Sigmoid colon (tissue), 7 donors: ENCODE measurements around the gene METTL23. TPM values are rescaled to one million over a fixed set of nuclear protein-coding genes. Genes with fewer than 3 reads are reported as not detected.

Experiments
- DNase-seq: peaks from one replicate; pipeline ENCODE4 v3.0.0-alpha.2; 2019
- H3K27ac ChIP-seq, 4 donors: fragments of 200-600 bp; sonication (generic); one replicate each; pipeline ENCODE4 v1.5.1; 2016 to 2019; ENCODE audit warnings: mild to moderate bottlenecking in 1 of 4
- H3K27me3 ChIP-seq, 3 donors: fragments of 200-600 bp; sonication (generic); one replicate each; pipeline ENCODE4 v1.5.1; 2019; ENCODE audit warnings: mild to moderate bottlenecking in 1 of 3
- H3K36me3 ChIP-seq, 4 donors: fragments of 200-600 bp; sonication (generic); one replicate each; pipeline ENCODE4 v1.5.1; 2016 to 2019
- H3K4me1 ChIP-seq, 4 donors: fragments of 200-600 bp; sonication (generic); one replicate each; pipeline ENCODE4 v1.5.1; 2017 to 2019
- H3K4me3 ChIP-seq, 4 donors: fragments of 200-600 bp; sonication (generic); one replicate each; pipeline ENCODE4 v1.5.1; 2017 to 2019; ENCODE audit warnings: mild to moderate bottlenecking in 2 of 4, moderate library complexity in 1 of 4
- H3K9me3 ChIP-seq, 4 donors: fragments of 200-600 bp in 3 of 4; sonication (generic) in 3 of 4; one replicate each; pipeline versions ENCODE4 v1.5.1 to v1.6.1; 2013 to 2019
- CTCF ChIP-seq, 4 experiments: fragments of 450-650 bp in 3 of 4; fragments of 200-600 bp in 1 of 4; IDR thresholded peaks; one replicate each; pipeline ENCODE4 v1.5.1; 2016 to 2019; ENCODE audit warnings: antibody characterized with exemption in 4 of 4, mild to moderate bottlenecking in 3 of 4, moderate library complexity in 2 of 4
- EP300 ChIP-seq, 4 donors: sonication (generic); formaldehyde crosslinking; IDR thresholded peaks; one replicate each; pipeline ENCODE4 v1.6.1; 2017; ENCODE audit warnings: antibody characterized with exemption in 4 of 4
- POLR2A ChIP-seq, 2 donors: fragments of 450-650 bp; IDR thresholded peaks; one replicate each; pipeline ENCODE4 v1.6.1; 2016; ENCODE audit warnings: antibody characterized with exemption in 2 of 2, mild to moderate bottlenecking in 2 of 2, moderate library complexity in 2 of 2
- POLR2AphosphoS5 ChIP-seq, 4 donors: sonication (generic); formaldehyde crosslinking; IDR thresholded peaks; one replicate each; pipeline ENCODE4 v1.6.1; 2017; ENCODE audit warnings: antibody characterized with exemption in 4 of 4
- WGBS, 2 donors: extraction: QIAGEN DNeasy Blood & Tissue Kit; methylation state at CpG; one replicate each; pipeline ENCODE4 v1.1.7; 2013; 5-methylcytosine and 5-hydroxymethylcytosine counted together
- intact Hi-C: fragments of 100-400 bp; cut with DNase I; formaldehyde crosslinking; loops from one replicate; pipeline ENCODE4 v1.15.1; 2023
- polyA plus RNA-seq, 3 donors: library from polyadenylated mRNA; stranded (reverse); fragments of 200-250 nt; gene quantifications; one replicate each; pipeline ENCODE4 v1.2.3, GENCODE V29; 2013
- total RNA-seq, 4 donors: library from RNA; depleted of rRNA; stranded (reverse); fragments of >200 nt; gene quantifications; one replicate each; pipeline ENCODE4 v1.1.0, GENCODE V29; 2016
- donor health status: healthy with polysubstance abuse.
- donor health status: Bipolar disorder and iron deficiency.
- donor health status: healthy.

Gene METTL23
- total and polyA plus RNA-seq, 7 donors: 13.6 to 34.8 (median 25.7) TPM

- no peak for DNase-seq
- Histone ChIP-seq H3K27ac (no peak overlapping the region), H3K36me3 (peaks cover 7 to 78% (median 15%) of the 10 kb centered on the region in 4 donors), H3K4me3 (no peak overlapping the region), H3K27me3 (no peaks in the 10 kb centered on the region), H3K9me3 (no peaks in the 10 kb centered on the region), H3K4me1 (no peaks in the 10 kb centered on the region)
- TF ChIP-seq POLR2A (IDR thresholded peaks at IDR 0.05) (no peak), POLR2AphosphoS5 (IDR thresholded peaks at IDR 0.05) (no peak), EP300 (IDR thresholded peaks at IDR 0.05) (no peak)
- intact Hi-C loops: no loop called here
- WGBS, 2 donors: 86 to 89% methylated on average over 9 of the region's 9 CpGs
These were observed 21.2 kb downstream of the METTL23 start for GRCh38 chr17:76747716-76748363.

DNA sequence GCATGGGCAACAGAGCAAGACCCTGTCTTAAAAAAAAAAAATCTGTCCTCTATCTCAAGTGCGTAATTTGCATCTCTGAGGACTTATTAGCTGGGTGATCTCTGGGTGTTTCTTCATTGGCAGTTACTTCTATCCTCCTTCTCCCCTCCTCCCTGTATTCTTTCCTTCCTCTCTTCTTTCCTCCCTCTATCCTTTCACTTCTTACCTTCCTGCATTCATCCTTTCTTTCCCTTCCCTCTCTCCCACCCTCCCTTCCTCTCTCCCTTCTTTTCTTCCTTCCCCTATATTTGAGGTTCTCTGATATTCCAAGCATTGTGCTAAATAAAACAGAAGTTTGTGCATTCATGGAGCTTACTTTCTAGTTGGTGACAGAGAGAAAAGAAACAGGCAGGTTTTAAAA is 22.0 kb downstream of the METTL23 start:
- Histone ChIP-seq H3K9me3 (no peaks in the 10 kb centered on the region), H3K4me3 (no peak overlapping the region), H3K27me3 (no peaks in the 10 kb centered on the region), H3K4me1 (no peaks in the 10 kb centered on the region), H3K36me3 (peaks cover 7 to 75% (median 14%) of the 10 kb centered on the region in 4 donors), H3K27ac (no peak overlapping the region)
- no peak for TF ChIP-seq POLR2AphosphoS5 (IDR thresholded peaks at IDR 0.05)
- no peak for DNase-seq
- WGBS, 2 donors: 97 to 100% methylated on average over 1 of the region's 1 CpG
- intact Hi-C loops: no loop called here

DNA sequence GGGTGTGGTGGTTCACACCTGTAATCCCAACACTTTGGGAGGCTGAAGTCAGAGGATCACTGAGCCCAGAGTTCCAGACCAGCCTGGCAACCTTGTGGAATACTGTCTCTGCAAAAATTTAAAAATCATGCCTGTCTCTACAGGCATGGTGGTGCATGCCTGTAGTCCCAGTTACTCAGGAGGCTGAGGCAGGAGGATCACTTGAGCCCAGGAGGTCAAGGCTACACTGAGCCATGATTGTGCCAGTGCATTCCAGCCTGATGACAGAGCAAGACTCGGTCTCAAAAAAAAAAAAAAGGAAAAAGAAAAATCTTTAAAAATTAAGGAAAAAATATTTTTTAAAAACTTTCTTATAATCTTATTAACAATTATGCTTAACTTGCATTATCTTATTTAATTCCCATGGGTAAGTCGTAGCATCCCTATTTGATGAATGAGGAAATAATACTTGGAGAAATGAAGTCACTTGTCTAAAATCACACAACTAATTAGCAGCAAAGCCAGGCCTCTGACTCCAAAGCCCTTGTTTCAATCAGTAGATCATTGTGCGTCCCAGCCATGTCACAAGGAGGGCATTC is 24.9 kb downstream of the METTL23 start:
- H3K27me3 ChIP-seq: no peaks in the 10 kb centered on the region
- no peaks in the 10 kb centered on the region for H3K4me1 ChIP-seq
- 92 to 96% methylated on average over 3 of the region's 3 CpGs for WGBS, 2 donors
- intact Hi-C loops: no loop called here
- DNase-seq: no peak
- H3K27ac ChIP-seq: no peak overlapping the region
- H3K9me3 ChIP-seq: no peaks in the 10 kb centered on the region
- peaks cover 0 to 72% (median 10%) of the 10 kb centered on the region in 4 donors for H3K36me3 ChIP-seq
- H3K4me3 ChIP-seq: no peak overlapping the region
- no peak for TF ChIP-seq EP300 (IDR thresholded peaks at IDR 0.05)
- TF ChIP-seq CTCF (IDR thresholded peaks at IDR 0.05): no peak
- no peak for TF ChIP-seq POLR2AphosphoS5 (IDR thresholded peaks at IDR 0.05)
- TF ChIP-seq POLR2A (IDR thresholded peaks at IDR 0.05): no peak

- peaks cover 0 to 72% (median 12%) of the 10 kb centered on the region in 4 donors for H3K36me3 ChIP-seq
- TF ChIP-seq EP300 (IDR thresholded peaks at IDR 0.05): no peak
- no peak for TF ChIP-seq POLR2A (IDR thresholded peaks at IDR 0.05)
- TF ChIP-seq CTCF (IDR thresholded peaks at IDR 0.05): no peak
- no peak for TF ChIP-seq POLR2AphosphoS5 (IDR thresholded peaks at IDR 0.05)
- no peak overlapping the region for H3K27ac ChIP-seq
These were observed 25.4 kb downstream of the METTL23 start for GRCh38 chr17:76752006-76752405.

GRCh38 chr17:76753061-76753961 is 26.7 kb downstream of the METTL23 start:
- Histone ChIP-seq H3K27me3 (no peaks in the 10 kb centered on the region), H3K9me3 (no peaks in the 10 kb centered on the region), H3K4me1 (no peaks in the 10 kb centered on the region), H3K36me3 (peaks cover 0 to 77% (median 13%) of the 10 kb centered on the region in 4 donors), H3K4me3 (no peak overlapping the region), H3K27ac (no peak overlapping the region)
- intact Hi-C loops: no loop called here
- DNase-seq: no peak
- 72 to 84% methylated on average over 12 of the region's 12 CpGs for WGBS, 2 donors
- TF ChIP-seq POLR2AphosphoS5 (IDR thresholded peaks at IDR 0.05): no peak
- TF ChIP-seq CTCF (IDR thresholded peaks at IDR 0.05): no peak

More at GRCh38 chr17:76752006-76752405, 25.4 kb downstream of the METTL23 start:
- no peak for DNase-seq
- Histone ChIP-seq H3K27me3 (no peaks in the 10 kb centered on the region), H3K4me3 (no peak overlapping the region), H3K4me1 (no peaks in the 10 kb centered on the region), H3K9me3 (no peaks in the 10 kb centered on the region)
- WGBS, 2 donors: 87 to 90% methylated on average over 4 of the region's 4 CpGs
- intact Hi-C loops: no loop called here
